K562 (cell line): ENCODE data around the gene TMEM181. TPM values are rescaled to one million over a fixed set of nuclear protein-coding genes. Genes with fewer than 3 reads are reported as not detected.

Experiments
- ARID4B ChIP-seq: sonication (generic); formaldehyde crosslinking; IDR thresholded peaks from 2 replicates; pipeline ENCODE4 v1.8.0; 2022; ENCODE audit warnings: mild to moderate bottlenecking, missing genetic modification reagents
- CAMTA2 ChIP-seq: fragments of 250-450 bp; sonication (Bioruptor Pico); conservative IDR thresholded peaks from 2 replicates; pipeline ENCODE4 v1.5.1; 2022
- CTBP1 ChIP-seq: fragments of 450-650 bp; IDR thresholded peaks from 2 replicates; pipeline ENCODE4 v1.6.1; 2016; ENCODE audit warnings: borderline replicate concordance
- DIDO1 ChIP-seq: fragments of 450-650 bp; IDR thresholded peaks from 2 replicates; pipeline ENCODE4 v1.6.1; 2016; ENCODE audit warnings: low read depth, missing biosample characterization, missing genetic modification characterization
- DLX4 ChIP-seq: fragments of 250-450 bp; sonication (Bioruptor Pico); IDR thresholded peaks from 2 replicates; pipeline ENCODE4 v1.6.1; 2021; ENCODE audit warnings: mild to moderate bottlenecking
- E2F4 ChIP-seq: sonication (generic); formaldehyde crosslinking; IDR thresholded peaks from 2 replicates; pipeline ENCODE4 v1.8.0; 2022; ENCODE audit warnings: mild to moderate bottlenecking, low read depth, missing genetic modification reagents
- ESRRB ChIP-seq: fragments of 250-450 bp; sonication (Bioruptor Pico); IDR thresholded peaks from 2 replicates; pipeline ENCODE4 v1.5.0; 2020; ENCODE audit warnings: mild to moderate bottlenecking, moderate library complexity, borderline replicate concordance
- ETV5 ChIP-seq: sonication (generic); formaldehyde crosslinking; IDR thresholded peaks from 2 replicates; pipeline ENCODE4 v1.4.0; 2020; ENCODE audit warnings: low read depth, mild to moderate bottlenecking, missing genetic modification reagents
- HNRNPUL1 ChIP-seq: fragments of 200-400 bp; formaldehyde crosslinking; IDR thresholded peaks from 2 replicates; pipeline ENCODE4 v1.6.1; 2017; ENCODE audit warnings: low read length
- NCOA1 ChIP-seq: fragments of 450-650 bp; IDR thresholded peaks from 2 replicates; pipeline ENCODE4 v1.6.1; 2016; ENCODE audit warnings: low read depth
- NCOA2 ChIP-seq, 2 experiments: fragments of 450-650 bp; IDR thresholded peaks; 2 replicates each; pipeline ENCODE4 v1.6.1; 2018; ENCODE audit warnings: mild to moderate bottlenecking in 2 of 2, moderate library complexity in 1 of 2; ENCODE audit not compliant: partially characterized antibody in 2 of 2
- SIRT6 ChIP-seq: IDR thresholded peaks from one replicate; pipeline ENCODE4 v1.6.1; 2012; ENCODE audit warnings: low read depth, mild to moderate bottlenecking, control low read depth, inconsistent platforms, low read length, moderate library complexity
- SNRNP70 ChIP-seq: fragments of 200-400 bp; formaldehyde crosslinking; optimal IDR thresholded peaks from 2 replicates; pipeline ENCODE3; 2017; ENCODE audit warnings: low read depth, low read length
- TAF7 ChIP-seq: fragments of 450-650 bp; IDR thresholded peaks from 2 replicates; pipeline ENCODE4 v1.6.1; 2016; ENCODE audit warnings: missing genetic modification characterization, missing compliant biosample characterization
- TOE1 ChIP-seq, 2 experiments: fragments of 450-650 bp in 1 of 2; sonication (generic) in 1 of 2; formaldehyde crosslinking in 1 of 2; IDR thresholded peaks; 2 replicates each; pipeline versions ENCODE4 v1.7.1 to v1.8.0; 2016 to 2022; ENCODE audit warnings: borderline replicate concordance in 2 of 2, mild to moderate bottlenecking in 2 of 2, antibody characterized with exemption in 1 of 2, inconsistent platforms in 1 of 2, low read depth in 1 of 2, missing genetic modification reagents in 1 of 2, moderate library complexity in 1 of 2
- ZNF165 ChIP-seq: fragments of 250-450 bp; sonication (Bioruptor Pico); IDR thresholded peaks from 2 replicates; pipeline ENCODE4 v1.4.0; 2020; ENCODE audit warnings: borderline replicate concordance
- ZNF253 ChIP-seq: fragments of 250-450 bp; sonication (Bioruptor Pico); conservative IDR thresholded peaks from 2 replicates; pipeline ENCODE4 v1.6.1; 2021; ENCODE audit warnings: mild to moderate bottlenecking
- polyA plus RNA-seq, 8 experiments: library from polyadenylated mRNA; depleted of rRNA in 4 of 8; stranded (reverse) in 5 of 8; unstranded in 3 of 8; fragments of >200 nt; fragmentation: Nextera tagmentation in 2 of 8; fragmentation: Illumina TruSeq in 1 of 8; extraction: Ambion mirVana in 2 of 8; extraction: Trizol in 1 of 8; gene quantifications; 2 replicates each; pipeline versions ENCODE4 v1.2.1 to v1.2.3, GENCODE V29; 2011 to 2014; ENCODE audit warnings: inconsistent platforms in 1 of 8, missing spikeins in 1 of 8
- total RNA-seq, 7 experiments: library from RNA; depleted of rRNA in 6 of 7; stranded (reverse); fragments of >200 nt in 6 of 7; fragmentation: Illumina TruSeq in 2 of 7; extraction: Trizol in 2 of 7; gene quantifications; 2 replicates each; pipeline versions ENCODE4 v1.2.1 to v1.2.3, GENCODE V29; 2011 to 2021; ENCODE audit warnings: low replicate concordance in 1 of 7

TMEM181 gene
- total and polyA plus RNA-seq, 9 of the 15 experiments (the other 6 are each of a cell fraction or from before 2014, with no cell fraction given), result 5.6 to 27.2 (median 19.9) TPM

GRCh38 chr6:158536084-158536890 lies 23.6 kb upstream of the TMEM181 start (continued):
- TF ChIP-seq SNRNP70 (no peak), HNRNPUL1 (no peak), ETV5 (peak; percentile 72), DLX4 (CRISPR knock-in tag) (no peak), ZNF253 (CRISPR knock-in tag) (no peak), E2F4 (CRISPR knock-in tag) (peak; percentile 54; the same call in 1 of the 2 replicates), NCOA1 (peak; percentile 75; the same call in 1 of the 2 replicates), TAF7 (tag) (no peak), NCOA2 (IDR thresholded peaks at IDR 0.05; ENCODE audit: partially characterized antibody in 2 of 2) (no peak), CTBP1 (peak; percentile 82), CAMTA2 (CRISPR knock-in tag) (no peak), SIRT6 (no peak), ARID4B (CRISPR knock-in tag) (peak; percentile 81), TOE1 (IDR thresholded peaks at IDR 0.05; ENCODE audit: borderline replicate concordance) (no peak), TOE1 (CRISPR knock-in tag; IDR thresholded peaks at IDR 0.05; ENCODE audit: borderline replicate concordance, low read depth) (no peak), DIDO1 (tag) (no peak), ESRRB (no peak), ZNF165 (CRISPR knock-in tag) (no peak)
